Right cardiac atrium (tissue), 5 donors: Measurements from ENCODE around the gene SLC22A3. TPM values are rescaled to one million over a fixed set of nuclear protein-coding genes. Genes with fewer than 3 reads are reported as not detected.
"Not testable (repeated sequence)": the region's sequence is repeated elsewhere in the genome, so short reads cannot be mapped to it uniquely, and the experiment has no call there.

ENCODE experiments used
- ATAC-seq, 2 donors: fragments of 200-7000 bp; cut with Tn5 transposase; one replicate each; pipeline versions ENCODE4 v1.8.0 to v1.9.1; 2020; ENCODE audit warnings: moderate library complexity in 2 of 2, mild to moderate bottlenecking in 1 of 2
- DNase-seq, 3 donors: peaks; one replicate each; pipeline ENCODE4 v3.0.0-alpha.2; 2020
- H3K27ac ChIP-seq: one replicate; pipeline ENCODE4 v1.5.1; 2013; ENCODE audit warnings: mild to moderate bottlenecking, low read length, control low read depth, moderate library complexity
- H3K27me3 ChIP-seq: one replicate; pipeline ENCODE4 v1.6.1; 2013; ENCODE audit not compliant: control insufficient read depth, insufficient read depth
- H3K4me1 ChIP-seq: one replicate; pipeline ENCODE4 v1.6.1; 2013; ENCODE audit warnings: low read length; ENCODE audit not compliant: control insufficient read depth, insufficient read depth
- H3K4me3 ChIP-seq: one replicate; pipeline ENCODE4 v1.5.1; 2013; ENCODE audit warnings: low read length, control low read depth
- H3K9me3 ChIP-seq: one replicate; pipeline ENCODE4 v1.6.1; 2013; ENCODE audit warnings: low read length; ENCODE audit not compliant: control insufficient read depth
- WGBS: extraction: QIAGEN DNeasy Blood & Tissue Kit; methylation state at CpG from one replicate; pipeline ENCODE4 v1.1.7; 2013; 5-methylcytosine and 5-hydroxymethylcytosine counted together
- intact Hi-C, 4 donors: fragments of 100-400 bp; cut with DNase I; formaldehyde crosslinking; loops; one replicate each; pipeline versions ENCODE4 v1.11.0 to v1.14.0; 2022 to 2023
- long read RNA-seq, 4 donors: library from polyadenylated mRNA; unstranded; transcript quantifications; one replicate each; pipeline ENCODE4 v2.0.0, GENCODE V29; 2020 to 2021
- polyA plus RNA-seq: library from polyadenylated mRNA; stranded (reverse); fragments of 200-250 nt; gene quantifications from one replicate; pipeline ENCODE4 v1.2.3, GENCODE V29; 2013
- total RNA-seq, 4 donors: library from RNA; stranded (reverse); fragmentation: NEBNext Ultra II Directional; extraction: Animal tissue kit (Norgen Biotek cat#: 25700); gene quantifications; one replicate each; pipeline ENCODE4 v1.2.1, GENCODE V29; 2021
- donor health status: healthy with polysubstance abuse.
- donor health status: DM: no; HTN: yes; CAD: no.
- donor health status: DM: no; HTN: no; CAD: no.
- donor health status: DM: no; HTN: yes; CAD: no; lungs with severe emphysema.
- donor health status: DM: yes; HTN: yes; CAD: no.

SLC22A3 gene, protein sequence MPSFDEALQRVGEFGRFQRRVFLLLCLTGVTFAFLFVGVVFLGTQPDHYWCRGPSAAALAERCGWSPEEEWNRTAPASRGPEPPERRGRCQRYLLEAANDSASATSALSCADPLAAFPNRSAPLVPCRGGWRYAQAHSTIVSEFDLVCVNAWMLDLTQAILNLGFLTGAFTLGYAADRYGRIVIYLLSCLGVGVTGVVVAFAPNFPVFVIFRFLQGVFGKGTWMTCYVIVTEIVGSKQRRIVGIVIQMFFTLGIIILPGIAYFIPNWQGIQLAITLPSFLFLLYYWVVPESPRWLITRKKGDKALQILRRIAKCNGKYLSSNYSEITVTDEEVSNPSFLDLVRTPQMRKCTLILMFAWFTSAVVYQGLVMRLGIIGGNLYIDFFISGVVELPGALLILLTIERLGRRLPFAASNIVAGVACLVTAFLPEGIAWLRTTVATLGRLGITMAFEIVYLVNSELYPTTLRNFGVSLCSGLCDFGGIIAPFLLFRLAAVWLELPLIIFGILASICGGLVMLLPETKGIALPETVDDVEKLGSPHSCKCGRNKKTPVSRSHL
- total RNA-seq (1 to 10 TPM in 2 of 4 donors, under 1 TPM in 2; 0.57 to 1.1 (median 0.92) TPM), polyA plus RNA-seq (0.88 TPM)
- long read RNA-seq, donor 1, partial matches to known transcripts: 0 of 2 reads
- long read RNA-seq, donor 1, other reads (novel, unspliced or antisense): 1 of 2 reads
- long read RNA-seq, donor 2: 0 reads
- long read RNA-seq, donor 3, partial matches to known transcripts: 0 of 1 reads
- long read RNA-seq, donor 3, other reads (novel, unspliced or antisense): 1 of 1 reads
- long read RNA-seq, donor 4: 0 reads

DNA sequence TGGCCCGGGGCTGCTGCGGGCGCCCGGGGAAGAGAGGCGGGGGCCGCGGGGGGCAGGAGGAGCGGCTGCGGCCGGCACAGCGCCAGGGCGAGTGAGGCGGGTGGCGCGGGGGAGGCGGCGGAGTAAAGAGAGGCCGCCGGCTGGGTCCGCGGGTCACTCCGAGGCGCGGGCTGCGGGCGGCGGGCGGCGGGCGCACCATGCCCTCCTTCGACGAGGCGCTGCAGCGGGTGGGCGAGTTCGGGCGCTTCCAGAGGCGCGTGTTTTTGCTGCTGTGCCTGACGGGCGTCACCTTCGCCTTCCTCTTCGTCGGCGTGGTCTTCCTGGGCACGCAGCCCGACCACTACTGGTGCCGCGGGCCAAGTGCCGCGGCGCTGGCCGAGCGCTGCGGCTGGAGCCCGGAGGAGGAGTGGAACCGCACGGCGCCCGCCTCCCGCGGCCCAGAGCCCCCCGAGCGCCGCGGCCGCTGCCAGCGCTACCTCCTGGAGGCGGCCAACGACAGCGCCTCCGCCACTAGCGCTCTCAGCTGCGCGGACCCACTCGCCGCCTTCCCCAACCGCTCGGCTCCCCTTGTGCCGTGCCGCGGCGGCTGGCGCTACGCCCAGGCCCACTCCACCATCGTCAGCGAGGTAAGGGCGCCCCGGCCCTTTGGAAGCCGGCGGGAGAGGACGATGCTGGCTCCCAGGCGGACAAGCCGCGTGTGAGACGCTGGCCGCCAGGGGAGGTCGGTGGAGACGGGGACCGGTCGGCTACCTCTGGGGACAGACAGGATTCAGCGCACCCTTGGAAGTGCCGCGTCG lies at the start of gene SLC22A3:
Gene SLC22A3 (plus strand): TSS at position 156 of the 797 bp plus-strand sequence. CDS start 42 bp downstream, at position 198.
- Histone ChIP-seq H3K4me3 (peak within 1 kb of the TSS; percentile 55), H3K27ac (no peak within 1 kb of the TSS), H3K4me1 (no peaks in the 10 kb centered on the region), H3K27me3 (no peaks in the 10 kb centered on the region), H3K9me3 (no peaks in the 10 kb centered on the region)
- ATAC-seq (peak; percentile 69 to 80), DNase-seq (peak; percentile 38 to 79 (median 74))
- intact Hi-C loops: no loop called here
- under 1% methylated on average over 105 of the region's 105 CpGs for WGBS

DNA sequence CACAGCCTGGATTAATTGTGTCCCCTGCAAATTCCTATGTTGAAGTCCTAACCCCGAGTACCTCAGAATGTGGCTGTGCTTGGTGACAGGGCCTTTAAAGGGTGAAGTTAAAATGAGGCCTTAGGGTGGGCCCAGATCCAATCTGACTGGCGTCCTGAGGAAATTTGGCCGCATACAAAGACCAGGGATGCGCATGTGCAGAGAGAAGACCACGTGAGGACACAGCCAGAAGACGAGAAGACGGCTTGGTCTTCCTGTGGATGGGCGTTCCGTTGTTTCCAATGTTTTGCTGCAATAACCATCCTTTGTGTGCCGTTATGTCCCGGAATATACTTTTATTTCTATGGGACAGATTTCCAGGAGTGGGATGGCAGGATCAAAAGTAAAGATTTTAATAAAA lies 48.6 kb upstream of the SLC22A3 start:
- H3K9me3 ChIP-seq: no peaks in the 10 kb centered on the region
- no peak overlapping the region for H3K4me3 ChIP-seq
- WGBS: 87% methylated on average over 11 of the region's 11 CpGs
- no peaks in the 10 kb centered on the region for H3K4me1 ChIP-seq
- H3K27ac ChIP-seq: no peak overlapping the region
- H3K27me3 ChIP-seq: no peaks in the 10 kb centered on the region
- no peak for DNase-seq
- ATAC-seq: no peak
- intact Hi-C loops: no loop called here

DNA sequence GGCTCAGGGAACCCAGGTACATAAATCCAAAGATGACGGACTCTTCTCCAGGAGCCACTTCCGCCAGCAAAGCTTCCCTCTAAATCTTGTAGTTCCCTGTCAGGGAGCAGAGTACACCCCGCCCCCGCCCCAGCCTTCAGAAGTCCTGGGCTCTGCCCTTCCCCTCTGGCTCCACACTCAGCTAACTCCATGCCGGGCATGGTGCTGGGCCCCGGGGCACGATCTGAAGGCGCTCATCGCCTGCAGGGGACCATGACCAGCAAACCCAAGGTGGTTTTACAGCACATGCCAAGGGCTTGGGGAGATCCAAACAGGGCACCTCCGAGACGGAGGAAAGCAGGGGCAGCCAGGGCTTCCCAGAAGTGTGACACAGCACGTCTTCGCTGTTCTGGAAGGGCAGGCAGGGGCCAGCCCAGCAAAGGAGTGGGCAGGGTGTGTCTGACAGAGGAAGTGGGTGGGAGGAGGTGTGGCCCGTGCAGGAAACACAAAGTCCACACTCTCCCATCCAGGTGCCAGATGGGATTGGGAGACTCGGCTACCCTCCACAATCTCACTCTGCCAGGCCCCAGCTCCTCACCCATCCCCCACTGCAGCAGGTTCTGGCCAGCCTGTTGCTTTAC lies 48.0 kb upstream of the SLC22A3 start:
- H3K4me3 ChIP-seq: no peak overlapping the region
- H3K27me3 ChIP-seq: no peaks in the 10 kb centered on the region
- no peaks in the 10 kb centered on the region for H3K9me3 ChIP-seq
- ATAC-seq (peak; percentile 48 to 63), DNase-seq (no peak)
- H3K27ac ChIP-seq: no peak overlapping the region
- intact Hi-C loops: no loop called here
- 77% methylated on average over 15 of the region's 15 CpGs for WGBS
- H3K4me1 ChIP-seq: no peaks in the 10 kb centered on the region

DNA sequence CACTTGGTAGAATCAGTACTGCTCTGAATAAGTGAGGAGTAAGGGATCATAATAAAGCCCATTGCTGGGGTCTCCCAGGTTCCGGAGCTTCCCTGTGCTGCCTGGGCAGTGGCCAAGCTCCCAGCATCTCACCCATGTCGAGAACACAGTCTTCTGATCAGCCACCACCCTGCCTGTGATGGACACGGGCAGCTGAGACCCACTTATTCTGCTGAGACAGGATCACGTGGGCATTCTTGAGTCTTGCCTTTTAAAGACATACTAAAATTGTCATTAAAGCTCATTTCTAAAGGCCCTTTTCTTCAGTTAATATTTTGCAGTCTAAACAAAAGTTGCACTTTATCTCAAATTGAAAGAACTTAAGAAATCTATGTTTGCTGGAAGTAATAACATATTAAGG lies 46.8 kb upstream of the SLC22A3 start:
- ATAC-seq (no peak), DNase-seq (no peak)
- Histone ChIP-seq H3K27me3 (no peaks in the 10 kb centered on the region), H3K9me3 (no peaks in the 10 kb centered on the region), H3K4me1 (no peaks in the 10 kb centered on the region), H3K4me3 (no peak overlapping the region), H3K27ac (no peak overlapping the region)
- intact Hi-C loops: no loop called here
- 45% methylated on average over 4 of the region's 4 CpGs for WGBS

DNA sequence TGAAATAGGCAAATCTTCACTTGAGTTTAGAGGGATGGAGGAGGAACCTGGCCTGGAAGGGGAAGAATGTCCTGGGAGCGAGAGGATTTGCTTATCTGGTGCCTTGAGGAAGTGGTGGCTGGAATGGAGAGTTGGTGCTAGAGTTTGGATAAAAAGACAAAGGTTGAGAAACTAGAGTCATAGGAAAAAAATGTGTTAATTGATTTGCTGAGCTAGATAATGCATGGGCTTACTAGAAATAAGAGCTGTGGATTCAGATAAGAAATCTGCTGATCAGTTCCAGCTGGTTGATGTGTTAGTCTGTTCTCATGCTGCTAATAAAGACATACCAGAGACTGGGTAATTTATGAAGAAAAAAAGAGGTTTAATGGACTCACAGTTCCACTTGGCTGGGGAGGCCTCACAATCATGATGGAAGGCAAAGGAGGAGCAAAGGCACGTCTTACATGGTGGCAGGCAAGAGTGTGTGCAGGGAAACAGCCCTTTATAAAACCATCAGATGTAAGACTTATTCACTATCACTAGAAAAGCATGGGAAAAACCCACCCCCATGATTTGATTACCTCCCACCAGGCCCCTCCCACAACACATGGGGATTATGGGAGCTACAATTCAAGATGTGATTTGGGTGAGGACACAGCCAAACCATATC lies 45.6 kb upstream of the SLC22A3 start:
- intact Hi-C loops, H3K27ac ChIP-seq, DNase-seq, H3K4me1 ChIP-seq, H3K4me3 ChIP-seq, H3K9me3 ChIP-seq, ATAC-seq, H3K27me3 ChIP-seq: not testable (repeated sequence)
- 37% methylated on average over 2 of the region's 2 CpGs for WGBS

DNA sequence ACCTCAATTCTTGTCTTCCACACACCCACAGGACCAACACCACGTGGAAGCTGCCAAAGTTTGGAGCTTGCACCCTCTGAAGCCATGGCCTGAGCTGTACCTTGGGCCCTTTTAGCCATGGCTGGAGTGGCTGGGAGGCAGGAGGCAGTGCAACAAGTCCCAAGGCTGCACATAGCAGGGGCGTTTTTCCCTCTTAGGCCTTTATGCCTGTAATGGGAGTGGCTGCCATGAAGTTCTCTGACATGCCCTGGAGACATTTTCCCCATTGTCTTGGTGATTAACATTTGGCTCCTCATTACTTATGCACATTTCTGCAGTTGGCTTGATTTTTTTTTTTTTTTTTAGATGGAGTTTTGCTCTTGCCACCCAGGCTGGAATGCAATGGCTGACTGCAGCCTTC lies 44.4 kb upstream of the SLC22A3 start:
- Histone ChIP-seq H3K4me1 (no peaks in the 10 kb centered on the region), H3K27me3 (no peaks in the 10 kb centered on the region), H3K27ac (no peak overlapping the region), H3K4me3 (no peak overlapping the region), H3K9me3 (no peaks in the 10 kb centered on the region)
- WGBS: 61% methylated on average over 2 of the region's 2 CpGs
- intact Hi-C loops: no loop called here
- ATAC-seq (no peak), DNase-seq (no peak)

DNA sequence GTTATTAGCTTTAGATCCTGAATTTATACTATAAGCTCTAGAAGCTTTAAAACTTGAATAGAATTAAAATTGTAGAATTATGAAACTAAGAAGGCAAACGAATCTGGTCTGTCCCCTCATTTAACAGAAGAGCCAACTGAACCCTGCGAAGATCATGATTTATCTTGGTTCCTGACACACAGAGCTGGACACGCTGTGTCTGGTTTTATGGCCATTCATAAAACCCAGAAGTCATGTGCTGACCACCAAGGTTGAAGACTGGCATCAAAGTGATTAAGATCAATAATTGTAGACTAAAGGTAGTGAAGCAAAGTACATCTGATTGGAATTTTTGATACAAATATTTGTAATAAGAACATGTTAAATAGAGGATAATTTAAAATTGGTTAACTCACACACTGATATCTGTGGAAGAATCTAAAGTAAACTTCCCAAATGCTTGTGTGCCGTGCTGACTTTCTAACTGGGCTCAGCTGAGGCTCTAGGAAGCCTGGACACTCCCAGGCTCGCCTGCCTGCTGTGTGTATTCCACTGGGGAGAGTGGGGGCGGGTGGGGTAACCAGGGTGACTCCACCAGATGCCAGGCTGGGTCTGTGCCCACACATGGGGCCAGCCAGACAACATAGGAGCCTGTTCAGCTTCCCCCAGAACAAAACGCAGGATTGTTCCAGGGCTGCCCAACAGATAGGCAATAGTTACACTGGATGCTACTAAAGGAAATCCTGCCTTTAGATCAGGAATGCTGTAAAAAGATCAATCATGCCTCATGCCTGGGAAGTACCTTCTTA lies 42.1 kb upstream of the SLC22A3 start:
- Histone ChIP-seq H3K4me3 (no peak overlapping the region), H3K27me3 (no peaks in the 10 kb centered on the region), H3K27ac (no peak overlapping the region), H3K4me1 (no peaks in the 10 kb centered on the region), H3K9me3 (no peaks in the 10 kb centered on the region)
- intact Hi-C loops: no loop called here
- no peak for DNase-seq
- no peak for ATAC-seq
- WGBS: 61% methylated on average over 7 of the region's 7 CpGs

DNA sequence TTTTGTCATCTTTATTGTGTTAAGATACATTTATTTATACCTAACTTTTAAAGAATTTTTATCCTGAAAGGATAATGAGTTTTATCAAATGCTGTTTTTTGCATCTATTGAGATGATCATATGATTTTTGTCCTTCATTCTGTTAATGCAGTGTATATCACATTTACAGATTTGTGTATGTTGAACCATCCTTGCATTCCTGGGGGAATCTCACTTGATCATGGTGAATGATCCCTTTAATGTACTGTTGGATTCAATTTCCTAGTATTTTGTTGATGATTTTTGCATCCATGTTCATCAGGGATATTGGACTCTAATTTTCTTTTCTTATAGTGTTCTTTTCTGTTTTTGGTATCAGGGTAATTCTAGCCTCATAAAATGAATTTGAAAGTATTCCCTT lies 38.5 kb upstream of the SLC22A3 start:
- ATAC-seq (no peak), DNase-seq (no peak)
- Histone ChIP-seq H3K4me1 (no peaks in the 10 kb centered on the region), H3K4me3 (no peak overlapping the region), H3K9me3 (no peaks in the 10 kb centered on the region), H3K27ac (no peak overlapping the region), H3K27me3 (no peaks in the 10 kb centered on the region)
- intact Hi-C loops: no loop called here

DNA sequence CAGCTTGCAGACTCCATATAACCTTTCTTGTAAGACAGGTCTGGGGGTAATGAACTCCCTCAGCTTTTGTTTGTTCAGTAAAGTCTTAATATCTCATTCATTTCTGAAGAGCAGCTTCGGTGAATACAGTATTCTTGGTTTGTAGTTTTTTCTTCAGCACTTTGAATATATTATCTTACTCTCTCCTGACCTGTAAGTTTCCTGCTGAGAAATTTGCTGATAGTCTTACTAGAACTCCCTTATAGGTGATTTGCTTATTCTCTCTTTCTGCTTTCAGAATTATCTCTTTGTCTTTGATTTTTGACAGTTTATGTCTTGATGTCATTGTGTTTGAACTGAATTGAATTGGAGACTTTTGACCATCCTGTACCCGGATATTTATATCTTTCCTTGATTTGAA lies 35.3 kb upstream of the SLC22A3 start:
- Histone ChIP-seq H3K4me1 (no peaks in the 10 kb centered on the region), H3K27me3 (no peaks in the 10 kb centered on the region), H3K9me3 (no peaks in the 10 kb centered on the region), H3K27ac (no peak overlapping the region), H3K4me3 (no peak overlapping the region)
- ATAC-seq (no peak), DNase-seq (no peak)
- 81% methylated on average over 2 of the region's 2 CpGs for WGBS
- intact Hi-C loops: no loop called here

DNA sequence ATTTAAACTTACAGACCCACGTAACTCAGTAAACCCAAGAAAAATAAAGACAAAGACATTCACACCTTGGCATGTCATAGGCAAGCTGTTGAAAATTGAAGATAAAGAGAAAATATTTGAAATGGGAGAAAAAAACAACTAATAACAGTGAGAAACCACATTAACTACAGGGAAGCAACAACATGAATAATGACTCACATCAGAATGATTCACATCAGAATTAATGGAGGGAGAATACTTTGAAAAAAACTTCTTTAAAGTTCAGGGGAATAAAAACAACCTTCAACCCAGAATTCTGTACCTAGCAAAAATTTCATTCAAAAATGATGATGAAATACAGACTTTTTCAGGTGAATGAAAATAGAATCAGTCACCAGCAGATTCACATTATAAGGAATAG lies 32.9 kb upstream of the SLC22A3 start:
- no peaks in the 10 kb centered on the region for H3K9me3 ChIP-seq
- ATAC-seq: no peak
- H3K27me3 ChIP-seq: no peaks in the 10 kb centered on the region
- H3K27ac ChIP-seq: no peak overlapping the region
- 87% methylated on average over 1 of the region's 1 CpG for WGBS
- no peak overlapping the region for H3K4me3 ChIP-seq
- no peak for DNase-seq
- intact Hi-C loops: no loop called here
- H3K4me1 ChIP-seq: no peaks in the 10 kb centered on the region
